Endothelial cell (in vitro differentiated cells): ENCODE results near the gene PDE11A. TPM values are rescaled to one million over a fixed set of nuclear protein-coding genes. Genes with fewer than 3 reads are reported as not detected.
"Not testable (repeated sequence)": the region's sequence is repeated elsewhere in the genome, so short reads cannot be mapped to it uniquely, and the experiment has no call there.

Experiments
- DNase-seq: peaks from one replicate; pipeline ENCODE4 v3.0.0; 2021; ENCODE audit warnings: low spot score
- H3K27ac Mint-ChIP-seq: one replicate; pipeline ENCODE4 v1.8.0; 2021; ENCODE audit warnings: mixed read lengths, inconsistent platforms; ENCODE audit not compliant: unreplicated experiment
- H3K27me3 Mint-ChIP-seq: one replicate; pipeline ENCODE4 v1.8.0; 2021; ENCODE audit warnings: mild to moderate bottlenecking, moderate library complexity, mixed read lengths, inconsistent platforms; ENCODE audit not compliant: unreplicated experiment
- H3K36me3 Mint-ChIP-seq: one replicate; pipeline ENCODE4 v1.8.0; 2021; ENCODE audit warnings: mild to moderate bottlenecking, low read depth, mixed read lengths, inconsistent platforms; ENCODE audit not compliant: unreplicated experiment
- H3K4me1 Mint-ChIP-seq: one replicate; pipeline ENCODE4 v1.8.0; 2021; ENCODE audit warnings: mild to moderate bottlenecking, mixed read lengths, inconsistent platforms; ENCODE audit not compliant: unreplicated experiment
- H3K4me3 Mint-ChIP-seq: one replicate; pipeline ENCODE4 v1.8.0; 2021; ENCODE audit warnings: mild to moderate bottlenecking, mixed read lengths, inconsistent platforms; ENCODE audit not compliant: unreplicated experiment
- H3K9me3 Mint-ChIP-seq: one replicate; pipeline ENCODE4 v1.8.0; 2021; ENCODE audit warnings: mixed read lengths, inconsistent platforms; ENCODE audit not compliant: unreplicated experiment
- total RNA-seq: library from RNA; stranded (reverse); fragmentation: NEBNext Ultra II Directional; extraction: Animal tissue kit (Norgen Biotek cat#: 25700); gene quantifications from one replicate; pipeline ENCODE4 v1.2.1, GENCODE V29; 2021; ENCODE audit not compliant: unreplicated experiment
- TF ChIP-seq, protein P1 (sequence below): fragments of 200-600 bp; sonication (generic); IDR thresholded peaks from one replicate; pipeline ENCODE4 v1.5.0; 2021; ENCODE audit warnings: antibody characterized with exemption; ENCODE audit not compliant: unreplicated experiment

Gene PDE11A
- total RNA-seq, 1 donor from 2014 or later: 1.7 TPM

DNA sequence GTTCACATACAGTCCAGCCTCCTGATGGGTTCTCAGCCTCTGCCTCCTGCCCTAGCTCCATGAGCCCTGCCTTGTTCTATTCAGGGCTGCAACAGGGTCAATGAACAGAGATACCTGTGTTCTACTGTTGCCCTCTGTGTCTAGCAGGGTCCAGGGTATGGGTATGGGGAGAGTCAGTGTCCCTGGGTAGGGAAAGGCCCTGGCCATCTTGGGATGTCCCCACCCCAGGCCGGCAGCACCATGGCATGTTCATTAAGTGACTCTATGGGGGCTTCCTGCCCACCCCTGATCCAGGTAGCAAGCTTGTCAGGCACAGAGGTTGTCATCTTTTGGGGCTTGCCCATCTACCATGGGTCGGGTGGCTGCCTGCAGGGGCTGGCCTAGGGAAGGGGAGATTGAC is 13.5 kb downstream of the PDE11A start:
- Mint-ChIP-seq H3K4me1 (no peaks in the 10 kb centered on the region), H3K4me3 (no peak overlapping the region), H3K27me3 (peaks cover 3% of the 10 kb centered on the region), H3K36me3 (no peaks in the 10 kb centered on the region), H3K27ac (no peak overlapping the region), H3K9me3 (no peaks in the 10 kb centered on the region)
- no peak for DNase-seq
- TF ChIP-seq, protein P1, sequence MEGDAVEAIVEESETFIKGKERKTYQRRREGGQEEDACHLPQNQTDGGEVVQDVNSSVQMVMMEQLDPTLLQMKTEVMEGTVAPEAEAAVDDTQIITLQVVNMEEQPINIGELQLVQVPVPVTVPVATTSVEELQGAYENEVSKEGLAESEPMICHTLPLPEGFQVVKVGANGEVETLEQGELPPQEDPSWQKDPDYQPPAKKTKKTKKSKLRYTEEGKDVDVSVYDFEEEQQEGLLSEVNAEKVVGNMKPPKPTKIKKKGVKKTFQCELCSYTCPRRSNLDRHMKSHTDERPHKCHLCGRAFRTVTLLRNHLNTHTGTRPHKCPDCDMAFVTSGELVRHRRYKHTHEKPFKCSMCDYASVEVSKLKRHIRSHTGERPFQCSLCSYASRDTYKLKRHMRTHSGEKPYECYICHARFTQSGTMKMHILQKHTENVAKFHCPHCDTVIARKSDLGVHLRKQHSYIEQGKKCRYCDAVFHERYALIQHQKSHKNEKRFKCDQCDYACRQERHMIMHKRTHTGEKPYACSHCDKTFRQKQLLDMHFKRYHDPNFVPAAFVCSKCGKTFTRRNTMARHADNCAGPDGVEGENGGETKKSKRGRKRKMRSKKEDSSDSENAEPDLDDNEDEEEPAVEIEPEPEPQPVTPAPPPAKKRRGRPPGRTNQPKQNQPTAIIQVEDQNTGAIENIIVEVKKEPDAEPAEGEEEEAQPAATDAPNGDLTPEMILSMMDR: no peak

DNA sequence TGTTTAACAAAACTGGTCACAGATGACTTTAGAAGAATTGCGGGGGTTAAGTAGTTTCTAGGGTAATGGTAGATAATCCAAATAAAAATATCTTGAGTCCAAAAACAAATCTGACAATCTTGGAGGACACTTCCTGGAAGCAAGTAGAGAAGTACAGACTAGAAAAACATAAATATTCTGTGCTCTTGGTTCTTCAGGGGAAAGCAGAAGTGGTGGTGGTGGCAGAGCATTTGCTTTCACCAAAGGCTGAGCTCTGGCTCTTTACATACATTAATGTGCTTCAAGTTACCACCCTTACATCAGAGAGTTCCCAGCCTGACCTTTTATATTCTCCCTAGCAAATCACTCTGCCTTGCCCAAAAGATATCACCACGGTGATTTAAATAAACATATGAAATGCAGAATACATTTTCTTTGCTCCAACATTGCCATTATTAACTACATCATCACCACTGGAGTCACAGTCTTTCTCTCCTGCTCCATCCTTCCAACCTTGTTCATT is 15.3 kb downstream of the PDE11A start:
- H3K27ac Mint-ChIP-seq: no peak overlapping the region
- no peak for DNase-seq
- H3K9me3 Mint-ChIP-seq: no peaks in the 10 kb centered on the region
- peaks cover 3% of the 10 kb centered on the region for H3K27me3 Mint-ChIP-seq
- H3K4me3 Mint-ChIP-seq: no peak overlapping the region
- H3K4me1 Mint-ChIP-seq: no peaks in the 10 kb centered on the region
- no peaks in the 10 kb centered on the region for H3K36me3 Mint-ChIP-seq
- TF ChIP-seq, protein P1: no peak

DNA sequence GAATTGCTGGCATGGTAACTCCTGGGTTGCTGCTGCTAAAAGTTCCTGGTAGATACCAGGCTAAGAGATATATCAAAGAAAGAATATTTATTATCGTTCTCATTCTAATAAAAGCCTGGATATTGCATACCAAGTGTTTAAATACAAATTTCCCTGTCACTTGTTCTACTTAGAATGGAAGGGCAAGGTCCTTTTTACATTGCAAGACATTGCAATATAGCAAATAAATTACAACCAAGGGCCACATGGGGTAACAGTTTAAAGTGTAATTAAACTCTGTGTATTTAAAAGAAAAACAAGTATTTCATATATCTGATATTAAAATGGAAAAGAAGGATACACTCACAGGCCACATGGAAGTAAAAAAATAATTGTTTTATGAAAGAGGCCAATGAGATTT is 16.2 kb downstream of the PDE11A start:
- TF ChIP-seq, protein P1: no peak
- Mint-ChIP-seq H3K9me3 (no peaks in the 10 kb centered on the region), H3K36me3 (no peaks in the 10 kb centered on the region), H3K27me3 (peaks cover 3% of the 10 kb centered on the region), H3K4me3 (no peak overlapping the region), H3K27ac (no peak overlapping the region), H3K4me1 (no peaks in the 10 kb centered on the region)
- DNase-seq: no peak

DNA sequence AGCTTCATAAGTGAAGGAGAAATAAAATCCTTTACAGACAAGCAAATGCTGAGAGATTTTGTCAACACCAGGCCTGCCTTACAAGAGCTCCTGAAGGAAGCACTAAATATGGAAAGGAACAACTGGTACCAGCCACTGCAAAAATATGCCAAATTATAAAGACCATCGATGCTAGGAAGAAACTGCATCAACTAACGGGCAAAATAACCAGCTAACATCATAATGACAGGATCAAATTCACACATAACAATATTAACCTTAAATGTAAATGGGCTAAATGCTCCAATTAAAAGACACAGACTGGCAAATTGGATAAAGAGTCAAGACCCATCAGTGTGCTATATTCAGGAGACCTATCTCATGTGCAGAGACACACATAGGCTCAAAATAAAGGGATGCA is 21.3 kb downstream of the PDE11A start:
- H3K4me1 Mint-ChIP-seq, H3K27ac Mint-ChIP-seq, DNase-seq, H3K27me3 Mint-ChIP-seq, H3K9me3 Mint-ChIP-seq, H3K4me3 Mint-ChIP-seq, H3K36me3 Mint-ChIP-seq: not testable (repeated sequence)

DNA sequence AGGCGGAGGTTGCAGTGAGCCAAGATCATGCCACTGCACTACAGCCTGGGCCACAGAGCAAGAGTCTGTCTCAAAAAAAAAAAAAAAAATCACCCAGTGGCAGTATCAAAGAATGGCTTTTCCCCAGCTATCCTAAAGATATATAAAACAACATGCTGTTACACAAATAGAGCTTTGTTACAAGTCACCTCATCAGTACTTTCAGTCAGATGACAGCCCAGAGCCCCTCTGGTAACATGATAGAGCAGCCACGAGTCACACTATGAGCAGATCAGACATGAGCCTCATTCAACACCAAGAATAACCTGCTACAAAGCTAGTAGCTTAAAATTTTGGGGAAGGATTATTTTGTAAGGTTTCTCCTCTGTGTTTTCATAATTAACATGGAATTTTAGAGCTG is 25.2 kb downstream of the PDE11A start:
- TF ChIP-seq, protein P1: no peak
- no peaks in the 10 kb centered on the region for H3K27me3 Mint-ChIP-seq
- no peaks in the 10 kb centered on the region for H3K4me1 Mint-ChIP-seq
- H3K27ac Mint-ChIP-seq: no peak overlapping the region
- no peak for DNase-seq
- no peaks in the 10 kb centered on the region for H3K9me3 Mint-ChIP-seq
- H3K36me3 Mint-ChIP-seq: no peaks in the 10 kb centered on the region
- no peak overlapping the region for H3K4me3 Mint-ChIP-seq

DNA sequence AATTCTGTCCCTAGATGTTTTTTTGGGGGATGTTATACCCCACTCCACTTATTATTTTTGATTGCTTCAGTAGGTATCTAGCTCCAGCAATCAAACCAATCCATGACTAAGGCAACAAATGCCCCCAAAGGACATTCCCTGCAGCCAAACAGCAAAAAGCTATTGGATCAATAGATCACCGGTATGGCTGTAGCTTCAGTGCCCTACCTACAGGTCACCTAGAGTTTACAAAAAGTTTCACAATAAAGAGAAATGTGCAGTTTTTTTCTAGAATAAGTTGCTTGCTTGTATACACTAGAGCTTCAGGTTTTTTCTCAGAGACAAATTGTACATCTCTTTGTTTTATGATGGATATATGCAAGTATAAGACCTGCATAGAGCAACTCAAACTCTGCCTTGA is 27.7 kb downstream of the PDE11A start:
- no peaks in the 10 kb centered on the region for H3K27me3 Mint-ChIP-seq
- H3K4me3 Mint-ChIP-seq: no peak overlapping the region
- no peaks in the 10 kb centered on the region for H3K9me3 Mint-ChIP-seq
- no peak for DNase-seq
- H3K4me1 Mint-ChIP-seq: no peaks in the 10 kb centered on the region
- H3K36me3 Mint-ChIP-seq: no peaks in the 10 kb centered on the region
- no peak overlapping the region for H3K27ac Mint-ChIP-seq
- TF ChIP-seq, protein P1: no peak
